CD4-positive, alpha-beta memory T cell (primary cell): ENCODE measurements around the gene FCHSD2. TPM values are rescaled to one million over a fixed set of nuclear protein-coding genes. Genes with fewer than 3 reads are reported as not detected.
A peak's percentile ranks its signal among the peaks of the same experiment; 100 is the strongest.

Source experiments
- CTCF ChIA-PET: fragments of 350-600 bp; sonication (Branson Sonifier 250); formaldehyde crosslinking; loops from one replicate; lab custom pipeline; 2021; ENCODE audit warnings: inconsistent platforms; ENCODE audit not compliant: partially characterized antibody; lab: Charles Lee
- POLR2A ChIA-PET: fragments of 350-600 bp; sonication (Branson Sonifier 250); formaldehyde crosslinking; loops from one replicate; lab custom pipeline; 2021; ENCODE audit not compliant: partially characterized antibody; lab: Charles Lee
- DNase-seq, 5 donors: peaks; one replicate each; pipeline versions ENCODE4 v3.0.0 to v3.0.0-alpha.2; 2020 to 2022; ENCODE audit warnings: mixed read lengths in 1 of 5
- H3K27ac ChIP-seq: one replicate; pipeline ENCODE4 v1.7.0; 2013; ENCODE audit warnings: low read depth, low read length
- H3K27me3 ChIP-seq: 2 replicates; pipeline ENCODE4 v1.7.0; 2013; ENCODE audit warnings: mild to moderate bottlenecking, low read length, moderate library complexity; ENCODE audit not compliant: insufficient read depth
- H3K36me3 ChIP-seq: 2 replicates; pipeline ENCODE4 v1.7.0; 2013; ENCODE audit warnings: mild to moderate bottlenecking, low read length, moderate library complexity; ENCODE audit not compliant: insufficient read depth
- H3K4me1 ChIP-seq: 2 replicates; pipeline ENCODE4 v1.7.0; 2013; ENCODE audit warnings: mild to moderate bottlenecking, low read length, moderate library complexity; ENCODE audit not compliant: insufficient read depth
- H3K4me3 ChIP-seq, 2 donors: one replicate each; pipeline ENCODE4 v1.7.0; 2013; ENCODE audit warnings: low read length in 2 of 2, mild to moderate bottlenecking in 1 of 2
- H3K9me3 ChIP-seq, 2 donors: one replicate each; pipeline ENCODE4 v1.7.0; 2013; ENCODE audit warnings: low read length in 2 of 2, control low read depth in 1 of 2; ENCODE audit not compliant: control insufficient read depth in 1 of 2
- H3K27ac Mint-ChIP-seq, 7 donors: one replicate each; pipeline ENCODE4 v1.8.0; 2020 to 2021; ENCODE audit warnings: mixed read lengths in 7 of 7, mild to moderate bottlenecking in 6 of 7, inconsistent platforms in 3 of 7, moderate library complexity in 3 of 7
- H3K27me3 Mint-ChIP-seq, 2 donors: one replicate each; pipeline ENCODE4 v1.8.0; 2020 to 2021; ENCODE audit warnings: mixed read lengths in 2 of 2
- H3K36me3 Mint-ChIP-seq, 2 donors: one replicate each; pipeline ENCODE4 v1.8.0; 2020 to 2021; ENCODE audit warnings: mixed read lengths in 2 of 2, inconsistent platforms in 1 of 2, mild to moderate bottlenecking in 1 of 2
- H3K4me1 Mint-ChIP-seq, 4 donors: one replicate each; pipeline ENCODE4 v1.8.0; 2020 to 2021; ENCODE audit warnings: mixed read lengths in 4 of 4, mild to moderate bottlenecking in 1 of 4
- H3K4me3 Mint-ChIP-seq, 8 donors: one replicate each; pipeline ENCODE4 v1.8.0; 2020 to 2021; ENCODE audit warnings: mixed read lengths in 8 of 8, mild to moderate bottlenecking in 7 of 8, moderate library complexity in 6 of 8, inconsistent platforms in 3 of 8
- H3K9me3 Mint-ChIP-seq, 8 donors: one replicate each; pipeline ENCODE4 v1.8.0; 2020 to 2021; ENCODE audit warnings: mixed read lengths in 8 of 8, mild to moderate bottlenecking in 5 of 8, inconsistent platforms in 3 of 8, moderate library complexity in 1 of 8
- intact Hi-C: fragments of 100-400 bp; cut with micrococcal nuclease; formaldehyde crosslinking; loops from one replicate; pipeline ENCODE4 v1.15.1; 2023
- polyA plus RNA-seq, 2 donors: library from polyadenylated mRNA; unstranded; fragments of 300-500 nt; fragmentation: Illumina TruSeq; gene quantifications; one replicate each; pipeline ENCODE4 v1.2.3, GENCODE V29; 2021
- total RNA-seq, 2 experiments: library from RNA; stranded (reverse); gene quantifications; one replicate each; pipeline ENCODE4 v1.2.3, GENCODE V29; 2021

The FCHSD2 gene
- total and polyA plus RNA-seq, 4 experiments from 2014 or later, result 9.5 to 52.0 (median 34.8) TPM

DNA sequence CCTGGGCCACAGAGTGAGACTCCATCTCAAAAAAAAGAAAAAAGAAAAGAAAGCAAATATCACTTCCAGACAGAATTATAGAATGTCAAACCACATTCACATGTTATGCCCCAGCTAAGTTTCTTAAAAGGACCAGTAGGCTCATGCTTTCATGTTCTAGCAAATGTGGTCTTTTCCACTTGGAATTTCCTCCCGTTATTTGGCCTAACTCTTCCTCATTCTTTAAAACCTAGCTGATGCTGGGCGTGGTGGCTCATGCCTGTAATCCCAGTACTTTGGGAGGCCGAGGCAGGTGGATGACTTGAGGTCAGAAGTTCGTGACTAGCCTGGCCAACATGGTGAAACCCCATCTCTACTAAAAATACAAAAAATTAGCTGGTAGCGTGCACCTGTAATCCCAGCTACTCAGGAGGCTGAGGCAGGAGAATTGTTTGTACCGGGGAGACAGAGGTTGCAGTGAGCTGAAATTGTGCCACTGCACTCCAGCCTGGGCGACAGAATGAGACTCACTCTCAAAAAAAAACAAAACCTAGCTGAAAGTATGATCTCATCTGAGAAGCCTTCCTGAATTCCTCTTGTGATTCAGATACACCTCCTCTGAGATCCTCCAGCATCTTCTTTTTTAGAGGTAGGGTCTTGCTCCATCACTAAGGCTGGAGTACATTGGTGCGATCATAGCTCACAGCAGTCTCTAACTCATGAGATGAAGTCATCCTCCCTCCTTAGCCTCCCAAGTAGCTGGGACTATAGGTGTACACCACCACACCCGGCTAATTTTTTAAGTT, 50.4 kb downstream of the FCHSD2 start:
- H3K4me3 Mint-ChIP-seq, result no peak overlapping the region
- Histone ChIP-seq H3K4me3 (no peak overlapping the region), H3K9me3 (no peaks in the 10 kb centered on the region), H3K27ac (no peak overlapping the region), H3K27me3 (no peaks in the 10 kb centered on the region), H3K4me1 (no peaks in the 10 kb centered on the region), H3K36me3 (no peaks in the 10 kb centered on the region)
- peaks cover 22 to 28% (median 22%) of the 10 kb centered on the region in 4 donors for H3K4me1 Mint-ChIP-seq
- peak overlapping the region in 1 of 7 donors; percentile 29 for H3K27ac Mint-ChIP-seq
- intact Hi-C loops, result no loop called here
- DNase-seq, result no peak
- ChIA-PET POLR2A (interaction anchor here (1.0 kb wide), 1 partner anchor 43 kb away, joined by 3 read pairs; no protein-coding TSS in a partner anchor), CTCF (interaction anchor here (1.3 kb wide), 1 partner anchor 165 kb away, joined by 3 read pairs; no protein-coding TSS in a partner anchor)
- H3K36me3 Mint-ChIP-seq, result peaks cover 4 to 6% of the 10 kb centered on the region in 2 donors
- no peaks in the 10 kb centered on the region for H3K9me3 Mint-ChIP-seq
- no peaks in the 10 kb centered on the region for H3K27me3 Mint-ChIP-seq

DNA sequence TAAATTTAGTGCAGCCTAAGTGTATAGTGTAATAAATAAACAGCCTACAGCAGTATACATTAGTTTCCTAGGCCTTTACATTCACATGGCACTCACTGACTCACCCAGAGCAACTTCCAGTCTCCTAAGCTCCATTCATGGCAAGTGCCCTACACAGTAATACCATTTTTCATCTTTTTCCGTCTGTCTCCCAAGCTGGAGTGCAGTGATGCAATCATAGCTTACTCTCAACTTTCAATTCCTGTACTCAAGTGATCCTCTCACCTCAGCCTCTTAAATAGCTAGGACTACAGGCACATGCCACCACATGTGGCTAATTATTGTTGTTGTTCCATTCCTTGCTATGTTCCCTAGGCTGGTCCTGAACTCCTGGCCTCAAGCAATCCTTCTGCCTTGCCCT, 54.4 kb downstream of the FCHSD2 start:
- Mint-ChIP-seq H3K4me3 (peak overlapping the region in 1 of 8 donors; percentile 29), H3K27ac (peak overlapping the region in 3 of 7 donors; percentile 26 to 83 (median 66)), H3K9me3 (no peaks in the 10 kb centered on the region), H3K27me3 (no peaks in the 10 kb centered on the region), H3K4me1 (peaks cover 14 to 26% (median 20%) of the 10 kb centered on the region in 4 donors), H3K36me3 (peaks cover 10 to 12% of the 10 kb centered on the region in 2 donors)
- no peaks in the 10 kb centered on the region for H3K4me1 ChIP-seq
- H3K27me3 ChIP-seq, result no peaks in the 10 kb centered on the region
- no peaks in the 10 kb centered on the region for H3K9me3 ChIP-seq
- no peaks in the 10 kb centered on the region for H3K36me3 ChIP-seq
- DNase-seq, result no peak
- POLR2A ChIA-PET, result interaction anchor here (0.6 kb wide), 1 partner anchor 9 kb away, joined by 3 read pairs; no protein-coding TSS in a partner anchor
- H3K4me3 ChIP-seq, result no peak overlapping the region
- H3K27ac ChIP-seq, result no peak overlapping the region
- CTCF ChIA-PET, result interaction anchor here (1.4 kb wide), 1 partner anchor 10 kb away, joined by 4 read pairs; no protein-coding TSS in a partner anchor
- intact Hi-C loops, result no loop called here

DNA sequence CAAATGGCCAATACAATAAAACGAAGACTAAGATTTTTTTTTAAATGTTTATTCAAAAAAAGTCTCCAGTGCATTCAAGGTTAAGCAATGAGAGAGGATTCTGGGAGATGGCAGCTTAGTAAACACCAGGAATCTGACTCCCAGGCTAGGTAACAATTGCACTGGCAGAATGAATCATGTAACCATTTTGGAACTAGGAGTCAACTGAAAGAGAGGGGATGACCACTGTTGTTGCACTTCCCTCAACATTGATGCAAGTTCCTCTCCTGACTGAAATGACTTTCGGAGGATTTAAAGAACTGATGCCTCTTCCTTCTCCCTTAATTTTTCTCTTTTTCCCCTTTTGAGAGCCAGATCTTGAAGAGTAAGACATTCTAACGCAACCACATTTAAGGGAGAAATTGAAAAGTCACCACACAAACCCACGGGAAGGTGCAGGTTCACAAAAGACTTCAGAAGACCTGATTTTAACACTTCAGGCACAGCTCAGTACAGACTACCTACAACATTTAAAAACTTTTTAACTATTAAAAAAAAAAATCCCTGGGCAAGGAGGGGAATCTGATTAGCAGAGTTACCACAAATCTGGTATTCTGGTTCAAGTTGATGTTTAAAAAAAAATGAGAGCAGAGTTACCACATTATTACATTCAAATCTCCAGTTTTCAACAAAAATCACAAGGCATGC, 56.8 kb downstream of the FCHSD2 start:
- H3K4me1 ChIP-seq, result no peaks in the 10 kb centered on the region
- H3K36me3 ChIP-seq, result no peaks in the 10 kb centered on the region
- Mint-ChIP-seq H3K27ac (peak overlapping the region in 1 of 7 donors; percentile 10), H3K36me3 (peaks cover 14 to 17% of the 10 kb centered on the region in 2 donors), H3K9me3 (no peaks in the 10 kb centered on the region), H3K4me1 (peaks cover 9 to 19% (median 16%) of the 10 kb centered on the region in 4 donors), H3K4me3 (no peak overlapping the region), H3K27me3 (no peaks in the 10 kb centered on the region)
- H3K27me3 ChIP-seq, result no peaks in the 10 kb centered on the region
- DNase-seq, result no peak
- H3K9me3 ChIP-seq, result no peaks in the 10 kb centered on the region
- ChIA-PET POLR2A (no interaction called here), CTCF (no interaction called here)
- H3K27ac ChIP-seq, result no peak overlapping the region
- intact Hi-C loops, result no loop called here
- no peak overlapping the region for H3K4me3 ChIP-seq

DNA sequence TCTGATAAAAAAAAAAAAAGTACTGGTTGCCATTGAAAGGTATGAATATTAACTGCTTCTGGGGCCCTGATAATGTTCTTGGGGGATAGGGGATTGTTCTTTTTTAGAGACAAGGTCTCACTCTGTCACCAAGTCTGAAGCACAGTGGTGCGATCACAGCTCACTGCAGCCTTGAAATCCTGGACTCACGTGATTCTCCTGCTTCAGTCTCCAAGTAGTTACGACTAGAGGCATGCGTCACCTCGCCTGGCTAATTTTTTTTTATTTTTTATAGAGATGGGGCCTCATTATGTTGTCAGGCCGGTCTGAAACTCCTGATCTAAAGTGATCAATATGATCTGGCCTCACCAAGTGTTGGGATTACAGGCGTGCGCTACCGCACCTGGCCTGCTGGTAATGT, 63.5 kb downstream of the FCHSD2 start:
- no peaks in the 10 kb centered on the region for H3K27me3 ChIP-seq
- DNase-seq, result no peak
- CTCF ChIA-PET, result interaction anchor here (1.7 to 2.0 kb wide), 2 partner anchors 8 to 18 kb away, joined by 3 to 4 read pairs; no protein-coding TSS in a partner anchor
- H3K4me3 ChIP-seq, result no peak overlapping the region
- H3K27ac Mint-ChIP-seq, result no peak overlapping the region
- POLR2A ChIA-PET, result interaction anchor here (0.7 kb wide), 1 partner anchor 9 kb away, joined by 3 read pairs; no protein-coding TSS in a partner anchor
- no peak overlapping the region for H3K27ac ChIP-seq
- intact Hi-C loops, result no loop called here
- H3K9me3 Mint-ChIP-seq, result peaks cover 0 to 16% (median 3%) of the 10 kb centered on the region in 8 donors
- H3K27me3 Mint-ChIP-seq, result no peaks in the 10 kb centered on the region
- H3K4me1 ChIP-seq, result peaks cover 16% of the 10 kb centered on the region
- no peak overlapping the region for H3K4me3 Mint-ChIP-seq
- no peaks in the 10 kb centered on the region for H3K36me3 ChIP-seq
- H3K9me3 ChIP-seq, result no peaks in the 10 kb centered on the region
- H3K4me1 Mint-ChIP-seq, result peaks cover 21 to 22% (median 21%) of the 10 kb centered on the region in 4 donors
- H3K36me3 Mint-ChIP-seq, result peaks cover 29 to 40% of the 10 kb centered on the region in 2 donors

DNA sequence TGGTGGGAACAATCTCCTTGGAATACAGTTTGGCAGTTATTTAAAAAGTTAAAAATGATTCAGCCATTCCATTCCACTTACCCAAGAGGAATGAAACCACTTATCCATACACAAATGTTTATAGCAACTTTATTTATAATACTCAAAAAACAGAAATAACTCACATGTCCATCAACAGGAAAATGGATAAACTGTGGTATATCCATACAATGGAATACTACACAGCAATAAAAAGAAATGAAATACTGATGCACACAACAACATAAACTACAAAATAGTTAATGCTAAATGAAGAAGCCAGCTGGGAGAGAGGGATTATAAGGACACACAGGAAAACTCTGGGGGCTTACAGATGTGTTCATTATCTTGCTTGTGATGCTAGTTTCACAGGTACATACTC, 64.7 kb downstream of the FCHSD2 start:
- H3K27ac ChIP-seq, result no peak overlapping the region
- ChIA-PET CTCF (interaction anchor here (1.7 to 2.0 kb wide), 2 partner anchors 9 to 17 kb away, joined by 3 to 4 read pairs; no protein-coding TSS in a partner anchor), POLR2A (no interaction called here)
- intact Hi-C loops, result no loop called here
- H3K27me3 ChIP-seq, result no peaks in the 10 kb centered on the region
- H3K36me3 Mint-ChIP-seq, result peaks cover 25 to 35% of the 10 kb centered on the region in 2 donors
- H3K9me3 ChIP-seq, result no peaks in the 10 kb centered on the region
- peaks cover 0 to 16% (median 3%) of the 10 kb centered on the region in 8 donors for H3K9me3 Mint-ChIP-seq
- DNase-seq, result no peak
- peaks cover 28% of the 10 kb centered on the region for H3K4me1 ChIP-seq
- no peak overlapping the region for H3K27ac Mint-ChIP-seq
- no peaks in the 10 kb centered on the region for H3K27me3 Mint-ChIP-seq
- H3K4me3 Mint-ChIP-seq, result no peak overlapping the region
- peaks cover 31 to 33% (median 33%) of the 10 kb centered on the region in 4 donors for H3K4me1 Mint-ChIP-seq
- no peaks in the 10 kb centered on the region for H3K36me3 ChIP-seq
- H3K4me3 ChIP-seq, result no peak overlapping the region

DNA sequence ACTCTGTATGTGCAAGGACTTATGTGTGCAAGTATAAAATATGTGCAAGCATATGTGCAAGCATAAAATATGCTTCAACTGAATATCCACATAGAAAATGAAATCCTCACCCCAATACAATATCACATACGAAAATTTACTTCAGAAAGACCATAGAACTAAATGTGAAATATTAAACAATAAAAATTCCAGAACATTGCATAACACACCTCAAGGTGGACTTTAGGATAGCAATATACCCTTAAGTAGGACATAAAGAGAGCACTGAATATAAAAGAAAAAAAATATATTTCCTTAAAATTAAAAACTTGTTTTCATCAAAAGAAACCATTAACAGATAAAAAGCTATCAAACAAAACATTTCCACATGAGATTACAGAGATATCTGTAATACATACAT, 67.8 kb downstream of the FCHSD2 start:
- peaks cover 19 to 28% of the 10 kb centered on the region in 2 donors for H3K36me3 Mint-ChIP-seq
- Histone ChIP-seq H3K36me3 (no peaks in the 10 kb centered on the region), H3K27ac (no peak overlapping the region), H3K9me3 (no peaks in the 10 kb centered on the region), H3K4me3 (no peak overlapping the region), H3K4me1 (peaks cover 30% of the 10 kb centered on the region), H3K27me3 (no peaks in the 10 kb centered on the region)
- H3K27me3 Mint-ChIP-seq, result no peaks in the 10 kb centered on the region
- intact Hi-C loops, result loop anchor here (5.0 kb wide), 1 partner anchor 37 kb away; no protein-coding TSS in a partner anchor
- no peak overlapping the region for H3K4me3 Mint-ChIP-seq
- DNase-seq, result no peak
- H3K27ac Mint-ChIP-seq, result peak overlapping the region in 3 of 7 donors; percentile 0 to 57 (median 10)
- H3K9me3 Mint-ChIP-seq, result peaks cover 0 to 16% (median 3%) of the 10 kb centered on the region in 8 donors
- H3K4me1 Mint-ChIP-seq, result peaks cover 36 to 45% (median 42%) of the 10 kb centered on the region in 4 donors
- POLR2A ChIA-PET, result no interaction called here
- CTCF ChIA-PET, result no interaction called here
